Endothelial cell of umbilical vein (primary cell): ENCODE measurements around the gene DPY19L3. TPM values are rescaled to one million over a fixed set of nuclear protein-coding genes. Genes with fewer than 3 reads are reported as not detected.

Source experiments
- BruUV-seq: library from RNA; stranded (reverse); fragments of 400-500 nt; replicated peaks from 2 replicates; lab custom pipeline; 2021; lab: Mats Ljungman, UMichigan
- CTCF ChIA-PET: fragments of 300-600, 350-600 bp; sonication (Branson Sonifier 250); formaldehyde crosslinking; loops from one replicate; lab custom pipeline; 2021; ENCODE audit warnings: antibody characterized with exemption, inconsistent platforms; lab: Charles Lee
- POLR2A ChIA-PET: fragments of 300-600, 350-600 bp; sonication (Branson Sonifier 250); formaldehyde crosslinking; loops from one replicate; lab custom pipeline; 2021; ENCODE audit warnings: antibody characterized with exemption, inconsistent platforms; lab: Charles Lee
- DNase-seq: peaks from one replicate; pipeline ENCODE4 v3.0.0-alpha.2; 2011; ENCODE audit warnings: low read depth, low spot score
- FAIRE-seq: peaks from 2 replicates; lab custom pipeline; 2011; peaks lifted over from hg19 to GRCh38; lab: Jason Lieb, UNC
- H2AFZ ChIP-seq: 2 replicates; pipeline ENCODE4 v1.6.0; 2012; ENCODE audit warnings: low read depth, low read length, control low read depth, inconsistent platforms
- H3K27ac ChIP-seq: 2 replicates; pipeline ENCODE4 v1.5.1; 2011; ENCODE audit warnings: low read depth, mild to moderate bottlenecking, control low read depth, low read length, moderate library complexity; ENCODE audit not compliant: insufficient read depth
- H3K27me3 ChIP-seq, 2 experiments: 2 replicates each; pipeline versions ENCODE4 v1.6.0 to v1.6.1; 2011; ENCODE audit warnings: low read length in 2 of 2, mixed read lengths in 1 of 2; ENCODE audit not compliant: control insufficient read depth in 2 of 2, insufficient read depth in 2 of 2
- H3K36me3 ChIP-seq, 2 experiments: 2 replicates in 1 of 2; 3 replicates in 1 of 2; pipeline ENCODE4 v1.5.1; 2011; ENCODE audit warnings: low read length in 2 of 2, mild to moderate bottlenecking in 1 of 2, moderate library complexity in 1 of 2; ENCODE audit not compliant: control insufficient read depth in 2 of 2, insufficient read depth in 2 of 2; ENCODE audit errors: extremely low read depth in 1 of 2
- H3K4me1 ChIP-seq: 3 replicates; pipeline ENCODE4 v1.5.1; 2011; ENCODE audit warnings: mild to moderate bottlenecking, low read length; ENCODE audit not compliant: control insufficient read depth, insufficient read depth; ENCODE audit errors: extremely low read depth
- H3K4me2 ChIP-seq: 2 replicates; pipeline ENCODE4 v1.6.1; 2011; ENCODE audit warnings: low read length, control low read depth, mixed read lengths; ENCODE audit not compliant: insufficient read depth
- H3K4me3 ChIP-seq, 3 experiments: fragments of 200-600 bp in 1 of 3; sonication (generic), shearing (Covaris generic) in 1 of 3; replicated peaks in 1 of 3; 2 replicates each; pipeline ENCODE4 v1.5.1; 2011 to 2016; ENCODE audit warnings: control low read depth in 3 of 3, low read length in 3 of 3, mild to moderate bottlenecking in 2 of 3, inconsistent platforms in 1 of 3, low read depth in 1 of 3, moderate library complexity in 1 of 3; ENCODE audit not compliant: insufficient read depth in 1 of 3
- H3K79me2 ChIP-seq: 2 replicates; pipeline ENCODE4 v1.6.0; 2012; ENCODE audit warnings: low read length, inconsistent platforms; ENCODE audit not compliant: control insufficient read depth, insufficient read depth
- H3K9ac ChIP-seq: replicated peaks from 2 replicates; pipeline ENCODE3; 2011; ENCODE audit warnings: low read length, control low read depth; ENCODE audit not compliant: insufficient read depth; ENCODE audit errors: extremely low read depth
- H3K9me1 ChIP-seq: replicated peaks from 3 replicates; pipeline ENCODE4 v1.6.0; 2011; ENCODE audit warnings: mild to moderate bottlenecking, low read length; ENCODE audit not compliant: control insufficient read depth, insufficient read depth; ENCODE audit errors: extremely low read depth
- H3K9me3 ChIP-seq: replicated peaks from 2 replicates; pipeline ENCODE4 v1.5.1; 2012; ENCODE audit warnings: low read length, inconsistent platforms; ENCODE audit not compliant: control insufficient read depth, insufficient read depth
- H4K20me1 ChIP-seq: replicated peaks from 2 replicates; pipeline ENCODE3; 2011; ENCODE audit warnings: mild to moderate bottlenecking, low read length; ENCODE audit not compliant: control insufficient read depth, insufficient read depth; ENCODE audit errors: extremely low read depth
- CTCF ChIP-seq, 2 donors: IDR thresholded peaks; 1 replicate in 1 of 2; 2 replicates in 1 of 2; pipeline ENCODE4 v1.5.1; 2011; ENCODE audit warnings: low read length in 2 of 2, mild to moderate bottlenecking in 2 of 2, moderate library complexity in 2 of 2, control low read depth in 1 of 2, inconsistent platforms in 1 of 2, low read depth in 1 of 2; ENCODE audit not compliant: insufficient read depth in 1 of 2; ENCODE audit errors: extremely low read depth in 1 of 2
- GATA2 ChIP-seq: IDR thresholded peaks from 2 replicates; pipeline ENCODE4 v1.7.0; 2011; ENCODE audit warnings: low read depth, mild to moderate bottlenecking, moderate library complexity, mixed read lengths, low read length; ENCODE audit not compliant: insufficient read length, insufficient read depth
- MAX ChIP-seq: IDR thresholded peaks from 2 replicates; pipeline ENCODE4 v1.6.1; 2011; ENCODE audit not compliant: insufficient read depth, insufficient read length
- MYC ChIP-seq: IDR thresholded peaks from one replicate; pipeline ENCODE4 v1.6.1; 2011; ENCODE audit warnings: mild to moderate bottlenecking, low read depth, low read length
- POLR2AphosphoS5 ChIP-seq: IDR thresholded peaks from 2 replicates; pipeline ENCODE4 v1.6.1; 2012; ENCODE audit warnings: low read depth, mild to moderate bottlenecking, control low read depth, low read length, moderate library complexity; ENCODE audit not compliant: insufficient read depth
- dilution Hi-C: fragments of 300-500 bp; cut with MboI; formaldehyde crosslinking; loops from one replicate; pipeline ENCODE4 v1.15.0; 2019; ENCODE audit warnings: low sequenced_read_pairs; ENCODE audit not compliant: extremely low pct_ligation_motif_present
- intact Hi-C: fragments of 100-400 bp; cut with micrococcal nuclease; formaldehyde crosslinking; loops from one replicate; pipeline ENCODE4 v1.10.0; 2022
- polyA plus RNA-seq, 4 experiments: library from polyadenylated mRNA; depleted of rRNA in 3 of 4; stranded (reverse) in 3 of 4; unstranded in 1 of 4; fragments of >200 nt; gene quantifications; 2 replicates each; pipeline versions ENCODE4 v1.2.1 to v1.2.3, GENCODE V29; 2011 to 2012; ENCODE audit warnings: missing spikeins in 1 of 4
- total RNA-seq: library from RNA; stranded (reverse); gene quantifications from 2 replicates; pipeline ENCODE4 v1.2.3, GENCODE V29; 2021

The DPY19L3 gene
- total and polyA plus RNA-seq, 2 donors (not counting 3 experiments of a cell fraction or from before 2014, with no cell fraction given): 36.1 to 39.5 TPM

- ChIA-PET POLR2A (interaction anchor here (0.6 to 1.2 kb wide), 6 partner anchors 17 to 195 kb away, joined by 3 to 12 read pairs (median 5); partner anchors contain the start of gene ZNF507), CTCF (interaction anchor here (1.0 to 1.5 kb wide), 3 partner anchors 13 to 31 kb away, joined by 4 to 6 read pairs (median 4); no protein-coding TSS in a partner anchor)
- DNase-seq: no peak
- Histone ChIP-seq H3K36me3 (peaks cover 4 to 5% of the 10 kb centered on the region in 2 experiments), H3K4me3 (peak overlapping the region; percentile 43 to 97 (median 72)), H3K4me2 (peak overlapping the region; percentile 54), H3K9me3 (no peaks in the 10 kb centered on the region), H3K27me3 (no peaks in the 10 kb centered on the region), H3K27ac (peak overlapping the region; percentile 95), H3K4me1 (peaks cover 8% of the 10 kb centered on the region), H3K9ac (peak overlapping the region; percentile 98), H2AFZ (peak overlapping the region; percentile 63), H4K20me1 (no peaks in the 10 kb centered on the region), H3K9me1 (no peaks in the 10 kb centered on the region), H3K79me2 (peaks cover 7% of the 10 kb centered on the region)
- dilution Hi-C loops: no loop called here
- intact Hi-C loops: loop anchor here (1.0 to 2.0 kb wide), 6 partner anchors 17 to 772 kb away; partner anchors contain the start of genes NUDT19, PDCD5 and ZNF507
- FAIRE-seq: peak; percentile 67
- no peak for TF ChIP-seq MAX
- TF ChIP-seq POLR2AphosphoS5: no peak
- TF ChIP-seq CTCF (IDR thresholded peaks at IDR 0.05; ENCODE audit: extremely low read depth in 1 of 2, insufficient read depth in 1 of 2, low read depth in 1 of 2, low read length in 2 of 2): no peak
- no peak for TF ChIP-seq MYC
- no peak for TF ChIP-seq GATA2
- BruUV-seq: TSS peak; percentile 85
These were observed 588 bp upstream of the DPY19L3 start for GRCh38 chr19:32404933-32405430.
